ENCODE measurements around the gene IKBKE.
"Not testable (repeated sequence)": the region's sequence is repeated elsewhere in the genome, so short reads cannot be mapped to it uniquely, and the experiment has no call there.

The IKBKE gene

DNA sequence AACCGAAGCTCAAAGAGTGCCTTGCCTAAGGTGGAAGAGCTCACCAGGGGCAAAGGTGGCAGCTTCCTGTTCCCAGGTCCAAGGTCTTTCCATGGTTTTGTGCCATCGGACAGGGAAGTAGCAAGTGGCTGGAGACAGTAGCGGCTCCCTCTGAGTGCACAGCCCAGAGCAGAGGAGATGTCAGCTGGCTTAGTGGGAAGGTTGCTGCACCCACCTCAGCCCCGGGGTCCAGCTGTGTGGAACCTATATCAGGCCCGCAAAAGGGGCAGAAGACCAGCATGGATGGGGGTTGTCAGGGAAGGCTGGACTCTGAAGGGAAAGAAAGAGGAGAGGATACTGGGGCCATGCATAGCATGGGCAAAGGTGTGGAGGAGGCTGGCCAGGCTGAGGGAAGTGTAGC lies 6.8 kb downstream of the IKBKE start:
- Histone ChIP-seq H3K4me3 (ENCODE audit: low read length) (no peak overlapping the region), H3K4me1 (ENCODE audit: insufficient read depth, low read length) (peaks cover 8% of the 10 kb centered on the region; the same call in 1 of the 2 replicates), H3K27ac (ENCODE audit: low read length) (no peak overlapping the region), H3K36me3 (ENCODE audit: insufficient read depth, low read depth, low read length) (peaks cover 9% of the 10 kb centered on the region; the same call in 1 of the 2 replicates), H3K9me3 (ENCODE audit: insufficient read depth, low read depth, low read length) (no peaks in the 10 kb centered on the region), H3K9ac (ENCODE audit: low read depth, low read length) (no peak overlapping the region), H3K27me3 (ENCODE audit: insufficient read depth, low read length) (no peaks in the 10 kb centered on the region)

DNA sequence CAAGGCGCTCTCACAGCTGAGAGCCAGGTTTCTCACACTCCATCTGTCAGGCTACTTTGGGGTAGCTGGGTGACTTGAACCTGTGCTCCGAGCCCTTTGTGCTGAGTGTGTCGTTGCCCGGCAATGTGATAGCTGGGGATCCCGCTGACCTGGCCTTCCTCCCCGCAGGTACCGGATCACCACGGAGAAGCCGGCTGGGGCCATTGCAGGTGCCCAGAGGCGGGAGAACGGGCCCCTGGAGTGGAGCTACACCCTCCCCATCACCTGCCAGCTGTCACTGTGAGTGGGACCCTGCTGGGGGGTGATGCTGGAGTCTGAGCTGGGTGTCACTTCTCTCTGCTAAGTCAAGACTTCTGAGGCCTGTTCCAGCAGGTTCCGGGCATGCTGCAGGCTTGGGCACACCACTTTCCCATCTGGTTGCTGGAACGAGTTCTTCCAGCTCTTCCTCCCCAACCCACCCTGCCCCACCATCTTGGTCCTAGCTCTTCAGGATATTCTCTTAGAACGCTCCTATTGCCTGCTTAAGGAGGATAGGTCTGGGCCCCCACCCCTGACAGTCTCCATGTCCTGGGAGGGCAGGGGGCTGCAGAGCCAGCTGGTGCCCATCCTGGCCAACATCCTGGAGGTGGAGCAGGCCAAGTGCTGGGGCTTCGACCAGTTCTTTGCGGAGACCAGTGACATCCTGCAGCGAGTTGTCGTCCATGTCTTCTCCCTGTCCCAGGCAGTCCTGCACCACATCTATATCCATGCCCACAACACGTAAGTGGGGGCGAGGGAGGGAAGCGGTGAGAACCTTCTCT lies 7.5 kb downstream of the IKBKE start:
- Histone ChIP-seq H3K36me3 (ENCODE audit: insufficient read depth, low read depth, low read length) (peaks cover 14% of the 10 kb centered on the region; the same call in 1 of the 2 replicates), H3K9me3 (ENCODE audit: insufficient read depth, low read depth, low read length) (no peaks in the 10 kb centered on the region), H3K27ac (ENCODE audit: low read length) (no peak overlapping the region)

DNA sequence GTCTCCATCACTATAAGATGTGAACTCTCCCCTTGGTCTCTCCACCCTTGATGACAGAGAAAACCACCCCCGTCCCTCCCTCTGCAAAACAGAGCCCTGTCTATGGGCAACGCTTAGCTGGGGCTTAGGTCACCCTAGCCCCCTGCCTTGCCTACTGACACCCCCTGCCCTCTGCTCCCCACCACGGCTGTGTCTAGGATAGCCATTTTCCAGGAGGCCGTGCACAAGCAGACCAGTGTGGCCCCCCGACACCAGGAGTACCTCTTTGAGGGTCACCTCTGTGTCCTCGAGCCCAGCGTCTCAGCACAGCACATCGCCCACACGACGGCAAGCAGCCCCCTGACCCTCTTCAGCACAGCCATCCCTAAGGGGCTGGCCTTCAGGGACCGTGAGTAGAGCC lies 8.5 kb downstream of the IKBKE start:
- Histone ChIP-seq H3K4me1 (ENCODE audit: insufficient read depth, low read length) (no peaks in the 10 kb centered on the region), H3K9me3 (ENCODE audit: insufficient read depth, low read depth, low read length) (no peaks in the 10 kb centered on the region), H3K36me3 (ENCODE audit: insufficient read depth, low read depth, low read length) (peaks cover 14% of the 10 kb centered on the region; the same call in 1 of the 2 replicates)

More for the DNA sequence above, 7.5 kb downstream of the IKBKE start:
- peaks cover 1% of the 10 kb centered on the region; the same call in 1 of the 2 replicates for H3K4me1 ChIP-seq (ENCODE audit: insufficient read depth, low read length)
- no peaks in the 10 kb centered on the region for H3K27me3 ChIP-seq (ENCODE audit: insufficient read depth, low read length)
- H3K9ac ChIP-seq (ENCODE audit: low read depth, low read length) = no peak overlapping the region
- no peak overlapping the region for H3K4me3 ChIP-seq (ENCODE audit: low read length)

GRCh38 chr1:206479183-206480125 lies 9.2 kb downstream of the IKBKE start:
- no peak overlapping the region for H3K4me3 ChIP-seq (ENCODE audit: low read length)
- H3K27me3 ChIP-seq (ENCODE audit: insufficient read depth, low read length) = no peaks in the 10 kb centered on the region
- H3K27ac ChIP-seq (ENCODE audit: low read length) = no peak overlapping the region
- no peaks in the 10 kb centered on the region for H3K9me3 ChIP-seq (ENCODE audit: insufficient read depth, low read depth, low read length)
- H3K36me3 ChIP-seq (ENCODE audit: insufficient read depth, low read depth, low read length) = peaks cover 12% of the 10 kb centered on the region; the same call in 1 of the 2 replicates
- no peak overlapping the region for H3K9ac ChIP-seq (ENCODE audit: low read depth, low read length)
- H3K4me1 ChIP-seq (ENCODE audit: insufficient read depth, low read length) = no peaks in the 10 kb centered on the region

More for the DNA sequence above, 8.5 kb downstream of the IKBKE start:
- Histone ChIP-seq H3K27me3 (ENCODE audit: insufficient read depth, low read length) (no peaks in the 10 kb centered on the region), H3K9ac (ENCODE audit: low read depth, low read length) (no peak overlapping the region), H3K4me3 (ENCODE audit: low read length) (no peak overlapping the region), H3K27ac (ENCODE audit: low read length) (no peak overlapping the region)

GRCh38 chr1:206480211-206480610 lies 9.9 kb downstream of the IKBKE start:
- Histone ChIP-seq H3K4me3 (ENCODE audit: low read length) (no peak overlapping the region), H3K9me3 (ENCODE audit: insufficient read depth, low read depth, low read length) (no peaks in the 10 kb centered on the region), H3K27me3 (ENCODE audit: insufficient read depth, low read length) (no peaks in the 10 kb centered on the region), H3K36me3 (ENCODE audit: insufficient read depth, low read depth, low read length) (peaks cover 8% of the 10 kb centered on the region; the same call in 1 of the 2 replicates), H3K9ac (ENCODE audit: low read depth, low read length) (no peak overlapping the region), H3K4me1 (ENCODE audit: insufficient read depth, low read length) (no peaks in the 10 kb centered on the region), H3K27ac (ENCODE audit: low read length) (no peak overlapping the region)

GRCh38 chr1:206482611-206483010 lies 12.3 kb downstream of the IKBKE start:
- H3K27me3 ChIP-seq (ENCODE audit: insufficient read depth, low read length) = no peaks in the 10 kb centered on the region
- H3K4me1 ChIP-seq (ENCODE audit: insufficient read depth, low read length) = no peaks in the 10 kb centered on the region
- H3K9me3 ChIP-seq (ENCODE audit: insufficient read depth, low read depth, low read length) = no peaks in the 10 kb centered on the region
- peaks cover 5% of the 10 kb centered on the region; the same call in 1 of the 2 replicates for H3K36me3 ChIP-seq (ENCODE audit: insufficient read depth, low read depth, low read length)
- H3K9ac ChIP-seq (ENCODE audit: low read depth, low read length) = no peak overlapping the region
- H3K4me3 ChIP-seq (ENCODE audit: low read length) = no peak overlapping the region
- no peak overlapping the region for H3K27ac ChIP-seq (ENCODE audit: low read length)

- H3K27me3 ChIP-seq (ENCODE audit: insufficient read depth, low read length); H3K4me1 ChIP-seq (ENCODE audit: insufficient read depth, low read length); H3K4me3 ChIP-seq (ENCODE audit: low read length); H3K9ac ChIP-seq (ENCODE audit: low read depth, low read length); H3K27ac ChIP-seq (ENCODE audit: low read length); H3K36me3 ChIP-seq (ENCODE audit: insufficient read depth, low read depth, low read length); H3K9me3 ChIP-seq (ENCODE audit: insufficient read depth, low read depth, low read length): not testable (repeated sequence)
Measured at GRCh38 chr1:206483864-206484263, 13.6 kb downstream of the IKBKE start.

- Histone ChIP-seq H3K27ac (ENCODE audit: low read length) (no peak overlapping the region), H3K4me3 (ENCODE audit: low read length) (no peak overlapping the region), H3K36me3 (ENCODE audit: insufficient read depth, low read depth, low read length) (0 out of 2 replicates have a peak, but pooled peaks cover 5% of the 10 kb centered on the region), H3K9ac (ENCODE audit: low read depth, low read length) (no peak overlapping the region), H3K27me3 (ENCODE audit: insufficient read depth, low read length) (no peaks in the 10 kb centered on the region), H3K4me1 (ENCODE audit: insufficient read depth, low read length) (no peaks in the 10 kb centered on the region), H3K9me3 (ENCODE audit: insufficient read depth, low read depth, low read length) (no peaks in the 10 kb centered on the region)
Measured at GRCh38 chr1:206484901-206485300, 14.6 kb downstream of the IKBKE start.

- no peak overlapping the region for H3K9ac ChIP-seq (ENCODE audit: low read depth, low read length)
- H3K4me1 ChIP-seq (ENCODE audit: insufficient read depth, low read length) = no peaks in the 10 kb centered on the region
- no peaks in the 10 kb centered on the region for H3K9me3 ChIP-seq (ENCODE audit: insufficient read depth, low read depth, low read length)
- no peak overlapping the region for H3K27ac ChIP-seq (ENCODE audit: low read length)
- H3K4me3 ChIP-seq (ENCODE audit: low read length) = no peak overlapping the region
- peaks cover 7% of the 10 kb centered on the region for H3K36me3 ChIP-seq (ENCODE audit: insufficient read depth, low read depth, low read length)
- H3K27me3 ChIP-seq (ENCODE audit: insufficient read depth, low read length) = no peaks in the 10 kb centered on the region
Measured at GRCh38 chr1:206486995-206487788, 16.9 kb downstream of the IKBKE start.

DNA sequence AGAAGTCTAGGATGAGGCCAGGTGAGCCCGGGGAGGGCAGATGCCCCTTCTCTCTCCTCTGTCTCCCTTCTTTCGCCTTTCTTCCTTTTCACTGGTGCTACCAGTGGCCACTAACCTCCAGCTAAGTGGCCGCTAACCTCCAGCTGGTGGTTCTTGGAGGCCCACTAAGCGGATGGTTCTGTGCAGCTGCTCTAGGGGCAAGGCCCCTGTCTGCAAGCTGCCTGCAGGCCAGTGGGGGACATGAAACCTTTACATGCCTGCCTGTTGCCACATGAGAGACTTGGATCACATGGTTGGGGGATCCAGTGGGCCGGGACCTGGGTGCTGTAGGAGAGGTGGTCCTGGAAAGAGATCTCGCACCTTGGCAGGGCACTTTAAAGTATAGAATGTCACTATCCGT lies 17.7 kb downstream of the IKBKE start:
- H3K36me3 ChIP-seq (ENCODE audit: insufficient read depth, low read depth, low read length) = peaks cover 6% of the 10 kb centered on the region

GRCh38 chr1:206488466-206488865 lies 18.2 kb downstream of the IKBKE start:
- H3K9me3 ChIP-seq (ENCODE audit: insufficient read depth, low read depth, low read length) = no peaks in the 10 kb centered on the region
- no peaks in the 10 kb centered on the region for H3K4me1 ChIP-seq (ENCODE audit: insufficient read depth, low read length)
- no peak overlapping the region for H3K4me3 ChIP-seq (ENCODE audit: low read length)
- peaks cover 6% of the 10 kb centered on the region for H3K36me3 ChIP-seq (ENCODE audit: insufficient read depth, low read depth, low read length)
- H3K27me3 ChIP-seq (ENCODE audit: insufficient read depth, low read length) = no peaks in the 10 kb centered on the region
- no peak overlapping the region for H3K27ac ChIP-seq (ENCODE audit: low read length)
- no peak overlapping the region for H3K9ac ChIP-seq (ENCODE audit: low read depth, low read length)

More for the DNA sequence above, 17.7 kb downstream of the IKBKE start:
- Histone ChIP-seq H3K27ac (ENCODE audit: low read length) (no peak overlapping the region), H3K4me1 (ENCODE audit: insufficient read depth, low read length) (no peaks in the 10 kb centered on the region), H3K9me3 (ENCODE audit: insufficient read depth, low read depth, low read length) (no peaks in the 10 kb centered on the region), H3K4me3 (ENCODE audit: low read length) (no peak overlapping the region), H3K27me3 (ENCODE audit: insufficient read depth, low read length) (no peaks in the 10 kb centered on the region), H3K9ac (ENCODE audit: low read depth, low read length) (no peak overlapping the region)
